HepG2 (cell line): ENCODE measurements around the gene ABCG8. TPM values are rescaled to one million over a fixed set of nuclear protein-coding genes. Genes with fewer than 3 reads are reported as not detected.

Experiments used
- ATAC-seq: fragments of 200-7000 bp; cut with Tn5 transposase; 3 replicates; pipeline ENCODE4 v1.9.1; 2020; ENCODE audit warnings: mild to moderate bottlenecking, moderate library complexity
- BruUV-seq: library from RNA; stranded (reverse); fragments of 400-500 nt; replicated peaks from 2 replicates; lab custom pipeline; 2021; lab: Mats Ljungman, UMichigan
- CTCF ChIA-PET: fragments of 300-600 bp; formaldehyde crosslinking; extraction: SDS; loops from one replicate; lab custom pipeline; 2021; ENCODE audit warnings: low total read pairs, inconsistent platforms, low intra/inter-chr PET ratio; lab: Yijun Ruan, JAX
- POLR2A ChIA-PET: fragments of 350-600 bp; sonication (Branson Sonifier 250); formaldehyde crosslinking; loops from one replicate; lab custom pipeline; 2020; ENCODE audit warnings: antibody characterized with exemption, inconsistent platforms; lab: Yijun Ruan, JAX
- DNase-seq: peaks from one replicate; pipeline ENCODE4 v3.0.0-alpha.2; 2015; ENCODE audit warnings: low spot score
- FAIRE-seq: peaks from 3 replicates; lab custom pipeline; 2011; peaks lifted over from hg19 to GRCh38; lab: Jason Lieb, UNC
- H2AFZ ChIP-seq: one replicate; pipeline ENCODE4 v1.6.1; 2011; ENCODE audit warnings: low read length, inconsistent platforms
- H3K27ac ChIP-seq: fragments of 300-600 bp; 3 replicates; pipeline ENCODE4 v1.8.0; 2011; ENCODE audit warnings: mixed run types, mild to moderate bottlenecking, mixed read lengths, low read length, inconsistent platforms; ENCODE audit not compliant: insufficient read depth; ENCODE audit errors: extremely low read length
- H3K27me3 ChIP-seq, 2 experiments: fragments of 200-600 bp in 1 of 2; 2 replicates in 1 of 2; 3 replicates in 1 of 2; pipeline versions ENCODE4 v1.6.0 to v1.8.0; 2011; ENCODE audit warnings: low read length in 2 of 2, mild to moderate bottlenecking in 2 of 2, moderate library complexity in 2 of 2, inconsistent platforms in 1 of 2; ENCODE audit not compliant: insufficient read depth in 2 of 2, control insufficient read depth in 1 of 2
- H3K36me3 ChIP-seq, 2 experiments: fragments of 200-600 bp in 1 of 2; replicated peaks in 1 of 2; 2 replicates in 1 of 2; 3 replicates in 1 of 2; pipeline versions ENCODE4 v1.5.1 to v1.8.0; 2011; ENCODE audit warnings: low read length in 2 of 2, inconsistent platforms in 1 of 2; ENCODE audit not compliant: insufficient read depth in 2 of 2, control insufficient read depth in 1 of 2
- H3K4me1 ChIP-seq: 2 replicates; pipeline ENCODE4 v1.5.1; 2012; ENCODE audit warnings: low read length, inconsistent platforms; ENCODE audit not compliant: insufficient read depth
- H3K4me2 ChIP-seq: 2 replicates; pipeline ENCODE4 v1.6.0; 2011; ENCODE audit warnings: low read depth, low read length, inconsistent platforms
- H3K4me3 ChIP-seq, 3 experiments: fragments of 200-600 bp in 1 of 3; sonication (generic), shearing (Covaris generic) in 1 of 3; replicated peaks in 1 of 3; 2 replicates each; pipeline ENCODE4 v1.5.1; 2011 to 2016; ENCODE audit warnings: low read length in 3 of 3, inconsistent platforms in 2 of 3, low read depth in 2 of 3, mild to moderate bottlenecking in 2 of 3, control low read depth in 1 of 3, mixed read lengths in 1 of 3; ENCODE audit not compliant: insufficient read depth in 1 of 3
- H3K79me2 ChIP-seq: one replicate; pipeline ENCODE4 v1.6.1; 2011; ENCODE audit warnings: low read length, inconsistent platforms; ENCODE audit not compliant: insufficient read depth
- H3K9ac ChIP-seq: 2 replicates; pipeline ENCODE4 v1.6.0; 2011; ENCODE audit warnings: mild to moderate bottlenecking, low read depth, low read length, inconsistent platforms; ENCODE audit not compliant: insufficient read depth
- H3K9me3 ChIP-seq: 2 replicates; pipeline ENCODE4 v1.5.1; 2012; ENCODE audit warnings: mild to moderate bottlenecking, low read length
- H4K20me1 ChIP-seq: 2 replicates; pipeline ENCODE4 v1.6.0; 2011; ENCODE audit warnings: inconsistent platforms, mild to moderate bottlenecking, low read length, moderate library complexity; ENCODE audit not compliant: insufficient read depth
- ARNT2 ChIP-seq: sonication (generic); formaldehyde crosslinking; IDR thresholded peaks from 2 replicates; pipeline ENCODE4 v1.8.0; 2022; ENCODE audit warnings: mild to moderate bottlenecking, low read depth, missing genetic modification reagents, moderate library complexity
- CBX1 ChIP-seq: IDR thresholded peaks from one replicate; pipeline ENCODE4 v1.6.1; 2016; ENCODE audit warnings: antibody characterized with exemption, low read depth
- NPAS2 ChIP-seq: sonication (generic); formaldehyde crosslinking; IDR thresholded peaks from 2 replicates; pipeline ENCODE4 v1.8.0; 2022; ENCODE audit warnings: mild to moderate bottlenecking, missing genetic modification reagents, borderline replicate concordance
- PHF5A ChIP-seq: IDR thresholded peaks from one replicate; pipeline ENCODE4 v1.6.1; 2018; ENCODE audit warnings: low read depth, missing genetic modification reagents; ENCODE audit not compliant: unreplicated experiment
- ZC3H13 ChIP-seq: sonication (generic); formaldehyde crosslinking; IDR thresholded peaks from 2 replicates; pipeline ENCODE4 v1.8.1; 2023; ENCODE audit warnings: mild to moderate bottlenecking, missing genetic modification reagents, moderate library complexity
- WGBS: methylation state at CpG from one replicate; pipeline ENCODE4 v1.1.6; 2017; ENCODE audit warnings: low lambda C conversion rate; 5-methylcytosine and 5-hydroxymethylcytosine counted together
- in situ Hi-C: cut with HindIII; loops from 2 replicates; pipeline ENCODE4 v1.10.0; 2017; ENCODE audit warnings: low pct_unique_long_range_greater_than_20kb; ENCODE audit not compliant: extremely low pct_ligation_motif_present
- intact Hi-C: fragments of 100-400 bp; cut with micrococcal nuclease; formaldehyde crosslinking; loops from one replicate; pipeline ENCODE4 v1.10.0; 2022; ENCODE audit not compliant: unreplicated experiment
- polyA plus RNA-seq, 8 experiments: library from polyadenylated mRNA; depleted of rRNA in 3 of 8; stranded (reverse) in 7 of 8; unstranded in 1 of 8; fragments of >200 nt; fragmentation: Illumina TruSeq in 4 of 8; extraction: Trizol in 4 of 8; gene quantifications; 2 replicates each; pipeline versions ENCODE4 v1.2.1 to v1.2.3, GENCODE V29; 2011 to 2016; ENCODE audit warnings: low read depth in 4 of 8, missing spikeins in 1 of 8, mixed read lengths in 1 of 8; ENCODE audit not compliant: insufficient read depth in 1 of 8
- total RNA-seq, 5 experiments: library from RNA; depleted of rRNA; stranded (reverse); fragments of >200 nt; fragmentation: Illumina TruSeq; extraction: Trizol; gene quantifications; 2 replicates each; pipeline ENCODE4 v1.2.3, GENCODE V29; 2016; ENCODE audit warnings: low read depth in 1 of 5
- TF ChIP-seq, protein P1 (sequence below): sonication (generic); formaldehyde crosslinking; IDR thresholded peaks from 2 replicates; pipeline ENCODE4 v1.4.0; 2020; ENCODE audit warnings: mild to moderate bottlenecking, missing genetic modification reagents
- TF ChIP-seq, protein P2 (sequence below): sonication (generic); formaldehyde crosslinking; IDR thresholded peaks from 2 replicates; pipeline ENCODE4 v1.4.0; 2020; ENCODE audit warnings: missing genetic modification reagents
- TF ChIP-seq, protein P3 (sequence below): sonication (generic); formaldehyde crosslinking; IDR thresholded peaks from 2 replicates; pipeline ENCODE4 v1.4.0; 2020; ENCODE audit warnings: missing genetic modification reagents
- TF ChIP-seq, protein P4 (sequence below): sonication (generic); formaldehyde crosslinking; IDR thresholded peaks from 2 replicates; pipeline ENCODE4 v1.4.0; 2020; ENCODE audit warnings: missing genetic modification reagents, mild to moderate bottlenecking, borderline replicate concordance

ABCG8 gene
- total and polyA plus RNA-seq, 2 of the 13 experiments (the other 11 are each of a cell fraction or from before 2014, with no cell fraction given): 8.1 to 8.8 TPM

DNA sequence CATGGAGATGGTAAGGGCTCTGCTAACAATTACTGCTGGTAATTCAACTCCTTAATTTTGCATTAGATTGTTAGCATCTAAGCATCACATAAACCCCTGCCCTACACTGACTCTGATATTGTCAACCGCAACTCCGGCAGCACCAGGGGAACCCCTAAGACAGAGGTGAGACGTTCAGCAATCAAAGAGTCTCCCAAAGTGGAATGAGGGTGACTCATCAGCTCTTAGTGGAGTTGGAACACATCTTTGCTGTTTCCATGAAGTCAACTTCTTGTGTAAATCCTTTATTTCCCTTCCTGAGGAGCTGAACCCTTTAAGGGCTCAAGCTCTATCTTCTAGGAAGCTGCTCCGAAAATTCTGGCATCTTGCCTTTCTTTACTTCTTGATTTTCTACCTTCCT, 52.1 kb downstream of the ABCG8 start:
- no peaks in the 10 kb centered on the region for H3K79me2 ChIP-seq
- ATAC-seq (no peak), FAIRE-seq (no peak), DNase-seq (no peak)
- intact Hi-C loops: no loop called here
- H3K9ac ChIP-seq: no peak overlapping the region
- H3K36me3 ChIP-seq: peaks cover 32 to 89% of the 10 kb centered on the region in 2 experiments
- H3K4me1 ChIP-seq: peaks cover 1% of the 10 kb centered on the region
- WGBS: 96% methylated on average over 4 of the region's 4 CpGs
- ChIA-PET CTCF (no interaction called here), POLR2A (no interaction called here)
- no peaks in the 10 kb centered on the region for H3K27me3 ChIP-seq
- no peaks in the 10 kb centered on the region for H4K20me1 ChIP-seq
- H2AFZ ChIP-seq: no peak overlapping the region
- H3K9me3 ChIP-seq: no peaks in the 10 kb centered on the region
- no peak overlapping the region for H3K27ac ChIP-seq
- in situ Hi-C loops: no loop called here
- H3K4me2 ChIP-seq: no peak overlapping the region
- no peak overlapping the region for H3K4me3 ChIP-seq
- no TSS peak for BruUV-seq
- TF ChIP-seq, protein P1, sequence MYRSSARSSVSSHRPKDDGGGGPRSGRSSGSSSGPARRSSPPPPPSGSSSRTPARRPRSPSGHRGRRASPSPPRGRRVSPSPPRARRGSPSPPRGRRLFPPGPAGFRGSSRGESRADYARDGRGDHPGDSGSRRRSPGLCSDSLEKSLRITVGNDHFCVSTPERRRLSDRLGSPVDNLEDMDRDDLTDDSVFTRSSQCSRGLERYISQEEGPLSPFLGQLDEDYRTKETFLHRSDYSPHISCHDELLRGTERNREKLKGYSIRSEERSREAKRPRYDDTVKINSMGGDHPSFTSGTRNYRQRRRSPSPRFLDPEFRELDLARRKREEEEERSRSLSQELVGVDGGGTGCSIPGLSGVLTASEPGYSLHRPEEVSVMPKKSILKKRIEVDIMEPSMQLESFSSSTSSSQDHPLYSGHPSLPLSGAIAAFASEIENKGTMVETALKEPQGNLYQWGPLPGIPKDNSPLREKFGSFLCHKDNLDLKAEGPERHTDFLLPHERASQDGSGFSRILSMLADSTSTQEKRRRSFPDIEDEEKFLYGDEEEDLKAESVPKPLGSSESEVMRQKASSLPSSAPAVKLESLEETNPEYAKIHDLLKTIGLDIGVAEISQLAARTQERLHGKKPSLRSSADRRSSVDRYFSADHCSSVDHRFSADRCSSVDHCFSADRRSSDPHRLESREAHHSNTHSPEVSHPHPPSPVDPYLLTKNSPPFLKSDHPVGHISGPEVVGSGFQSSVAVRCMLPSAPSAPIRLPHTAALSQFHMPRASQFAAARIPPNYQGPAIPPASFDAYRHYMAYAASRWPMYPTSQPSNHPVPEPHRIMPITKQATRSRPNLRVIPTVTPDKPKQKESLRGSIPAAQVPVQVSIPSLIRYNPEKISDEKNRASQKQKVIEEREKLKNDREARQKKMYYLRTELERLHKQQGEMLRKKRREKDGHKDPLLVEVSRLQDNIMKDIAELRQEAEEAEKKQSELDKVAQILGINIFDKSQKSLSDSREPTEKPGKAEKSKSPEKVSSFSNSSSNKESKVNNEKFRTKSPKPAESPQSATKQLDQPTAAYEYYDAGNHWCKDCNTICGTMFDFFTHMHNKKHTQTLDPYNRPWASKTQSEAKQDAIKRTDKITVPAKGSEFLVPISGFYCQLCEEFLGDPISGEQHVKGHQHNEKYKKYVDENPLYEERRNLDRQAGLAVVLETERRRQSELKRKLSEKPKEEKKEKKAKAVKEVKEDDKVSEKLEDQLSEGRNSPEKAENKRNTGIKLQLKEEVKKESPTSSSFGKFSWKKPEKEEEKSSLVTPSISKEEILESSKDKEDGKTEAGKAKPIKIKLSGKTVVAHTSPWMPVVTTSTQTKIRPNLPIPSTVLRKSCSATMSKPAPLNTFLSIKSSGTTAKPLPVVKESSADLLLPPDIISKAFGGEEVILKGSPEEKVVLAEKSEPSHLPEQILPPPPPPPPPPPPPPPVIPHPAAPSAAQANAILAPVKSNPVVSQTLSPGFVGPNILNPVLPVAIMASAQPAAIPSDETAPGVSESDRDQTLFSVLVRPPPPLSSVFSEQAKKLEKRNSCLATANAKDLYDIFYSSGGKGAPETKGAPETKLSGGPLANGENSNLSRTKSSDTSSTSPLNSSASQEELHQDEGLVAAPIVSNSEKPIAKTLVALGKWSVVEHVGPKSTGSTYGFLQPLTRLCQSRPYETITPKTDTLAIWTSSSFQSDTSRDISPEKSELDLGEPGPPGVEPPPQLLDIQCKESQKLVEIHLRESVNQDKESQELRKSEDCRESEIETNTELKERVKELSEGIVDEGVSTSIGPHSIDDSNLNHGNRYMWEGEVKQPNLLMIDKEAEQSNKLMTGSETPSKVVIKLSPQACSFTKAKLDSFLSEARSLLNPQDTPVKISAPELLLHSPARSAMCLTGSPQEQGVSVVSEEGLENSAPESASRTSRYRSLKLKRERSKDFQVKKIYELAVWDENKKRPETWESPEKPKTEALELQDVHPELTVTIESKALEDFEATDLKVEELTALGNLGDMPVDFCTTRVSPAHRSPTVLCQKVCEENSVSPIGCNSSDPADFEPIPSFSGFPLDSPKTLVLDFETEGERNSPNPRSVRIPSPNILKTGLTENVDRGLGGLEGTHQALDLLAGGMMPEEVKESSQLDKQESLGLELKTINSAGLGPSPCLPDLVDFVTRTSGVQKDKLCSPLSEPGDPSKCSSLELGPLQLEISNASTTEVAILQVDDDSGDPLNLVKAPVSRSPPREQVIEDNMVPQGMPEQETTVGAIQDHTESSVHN: no peak
- no peak for TF ChIP-seq ZC3H13 (CRISPR knock-in tag)
- TF ChIP-seq ARNT2 (CRISPR knock-in tag): no peak
- TF ChIP-seq, protein P2, sequence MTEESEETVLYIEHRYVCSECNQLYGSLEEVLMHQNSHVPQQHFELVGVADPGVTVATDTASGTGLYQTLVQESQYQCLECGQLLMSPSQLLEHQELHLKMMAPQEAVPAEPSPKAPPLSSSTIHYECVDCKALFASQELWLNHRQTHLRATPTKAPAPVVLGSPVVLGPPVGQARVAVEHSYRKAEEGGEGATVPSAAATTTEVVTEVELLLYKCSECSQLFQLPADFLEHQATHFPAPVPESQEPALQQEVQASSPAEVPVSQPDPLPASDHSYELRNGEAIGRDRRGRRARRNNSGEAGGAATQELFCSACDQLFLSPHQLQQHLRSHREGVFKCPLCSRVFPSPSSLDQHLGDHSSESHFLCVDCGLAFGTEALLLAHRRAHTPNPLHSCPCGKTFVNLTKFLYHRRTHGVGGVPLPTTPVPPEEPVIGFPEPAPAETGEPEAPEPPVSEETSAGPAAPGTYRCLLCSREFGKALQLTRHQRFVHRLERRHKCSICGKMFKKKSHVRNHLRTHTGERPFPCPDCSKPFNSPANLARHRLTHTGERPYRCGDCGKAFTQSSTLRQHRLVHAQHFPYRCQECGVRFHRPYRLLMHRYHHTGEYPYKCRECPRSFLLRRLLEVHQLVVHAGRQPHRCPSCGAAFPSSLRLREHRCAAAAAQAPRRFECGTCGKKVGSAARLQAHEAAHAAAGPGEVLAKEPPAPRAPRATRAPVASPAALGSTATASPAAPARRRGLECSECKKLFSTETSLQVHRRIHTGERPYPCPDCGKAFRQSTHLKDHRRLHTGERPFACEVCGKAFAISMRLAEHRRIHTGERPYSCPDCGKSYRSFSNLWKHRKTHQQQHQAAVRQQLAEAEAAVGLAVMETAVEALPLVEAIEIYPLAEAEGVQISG (CRISPR knock-in tag): no peak
- TF ChIP-seq CBX1: no peak
- TF ChIP-seq, protein P3, sequence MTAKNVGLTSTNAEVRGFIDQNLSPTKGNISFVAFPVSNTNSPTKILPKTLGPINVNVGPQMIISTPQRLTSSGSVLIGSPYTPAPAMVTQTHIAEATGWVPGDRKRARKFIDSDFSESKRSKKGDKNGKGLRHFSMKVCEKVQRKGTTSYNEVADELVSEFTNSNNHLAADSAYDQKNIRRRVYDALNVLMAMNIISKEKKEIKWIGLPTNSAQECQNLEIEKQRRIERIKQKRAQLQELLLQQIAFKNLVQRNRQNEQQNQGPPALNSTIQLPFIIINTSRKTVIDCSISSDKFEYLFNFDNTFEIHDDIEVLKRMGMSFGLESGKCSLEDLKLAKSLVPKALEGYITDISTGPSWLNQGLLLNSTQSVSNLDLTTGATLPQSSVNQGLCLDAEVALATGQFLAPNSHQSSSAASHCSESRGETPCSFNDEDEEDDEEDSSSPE (CRISPR knock-in tag): no peak
- no peak for TF ChIP-seq PHF5A
- TF ChIP-seq NPAS2 (CRISPR knock-in tag): no peak
- TF ChIP-seq, protein P4, sequence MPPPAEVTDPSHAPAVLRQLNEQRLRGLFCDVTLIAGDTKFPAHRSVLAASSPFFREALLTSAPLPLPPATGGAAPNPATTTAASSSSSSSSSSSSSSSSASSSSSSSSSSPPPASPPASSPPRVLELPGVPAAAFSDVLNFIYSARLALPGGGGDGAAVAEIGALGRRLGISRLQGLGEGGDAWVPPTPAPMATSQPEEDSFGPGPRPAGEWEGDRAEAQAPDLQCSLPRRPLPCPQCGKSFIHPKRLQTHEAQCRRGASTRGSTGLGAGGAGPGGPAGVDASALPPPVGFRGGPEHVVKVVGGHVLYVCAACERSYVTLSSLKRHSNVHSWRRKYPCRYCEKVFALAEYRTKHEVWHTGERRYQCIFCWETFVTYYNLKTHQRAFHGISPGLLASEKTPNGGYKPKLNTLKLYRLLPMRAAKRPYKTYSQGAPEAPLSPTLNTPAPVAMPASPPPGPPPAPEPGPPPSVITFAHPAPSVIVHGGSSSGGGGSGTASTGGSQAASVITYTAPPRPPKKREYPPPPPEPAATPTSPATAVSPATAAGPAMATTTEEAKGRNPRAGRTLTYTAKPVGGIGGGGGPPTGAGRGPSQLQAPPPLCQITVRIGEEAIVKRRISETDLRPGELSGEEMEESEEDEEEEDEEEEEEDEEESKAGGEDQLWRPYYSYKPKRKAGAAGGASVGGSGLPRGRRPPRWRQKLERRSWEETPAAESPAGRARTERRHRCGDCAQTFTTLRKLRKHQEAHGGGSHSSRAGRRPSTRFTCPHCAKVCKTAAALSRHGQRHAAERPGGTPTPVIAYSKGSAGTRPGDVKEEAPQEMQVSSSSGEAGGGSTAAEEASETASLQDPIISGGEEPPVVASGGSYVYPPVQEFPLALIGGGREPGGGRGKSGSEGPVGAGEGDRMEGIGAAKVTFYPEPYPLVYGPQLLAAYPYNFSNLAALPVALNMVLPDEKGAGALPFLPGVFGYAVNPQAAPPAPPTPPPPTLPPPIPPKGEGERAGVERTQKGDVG: no peak
